HEK293T (cell line): Measurements from ENCODE around the gene PSENEN.

Experiments
- CTCF ChIA-PET: fragments of 350-600 bp; formaldehyde crosslinking; extraction: SDS; loops from one replicate; lab custom pipeline; 2021; ENCODE audit warnings: antibody characterized with exemption, inconsistent platforms; lab: Yijun Ruan, JAX
- POLR2A ChIA-PET: fragments of 350-600 bp; formaldehyde crosslinking; extraction: SDS; loops from one replicate; lab custom pipeline; 2020; ENCODE audit warnings: antibody characterized with exemption, inconsistent platforms; lab: Yijun Ruan, JAX
- DNase-seq: peaks from one replicate; pipeline ENCODE4 v3.0.0; 2012; ENCODE audit warnings: mixed read lengths; ENCODE audit errors: extremely low spot score
- ARNT ChIP-seq: fragments of 450-650 bp; IDR thresholded peaks from 2 replicates; pipeline ENCODE4 v1.6.1; 2017; ENCODE audit warnings: mild to moderate bottlenecking
- BHLHE40 ChIP-seq: fragments of 450-650 bp; IDR thresholded peaks from 2 replicates; pipeline ENCODE4 v1.6.1; 2016; ENCODE audit warnings: mild to moderate bottlenecking, moderate library complexity, borderline replicate concordance
- CTBP1 ChIP-seq: fragments of 450-650 bp; IDR thresholded peaks from 2 replicates; pipeline ENCODE4 v1.6.1; 2016; ENCODE audit warnings: borderline replicate concordance
- ELF4 ChIP-seq: fragments of 450-650 bp; IDR thresholded peaks from 2 replicates; pipeline ENCODE4 v1.6.1; 2017; ENCODE audit warnings: antibody characterized with exemption
- FOXA1 ChIP-seq: fragments of 450-650 bp; IDR thresholded peaks from 2 replicates; pipeline ENCODE4 v1.6.1; 2016; ENCODE audit warnings: mild to moderate bottlenecking
- FOXK2 ChIP-seq: fragments of 450-650 bp; IDR thresholded peaks from 2 replicates; pipeline ENCODE4 v1.6.1; 2016; ENCODE audit warnings: mild to moderate bottlenecking
- FOXM1 ChIP-seq: fragments of 450-650 bp; IDR thresholded peaks from 2 replicates; pipeline ENCODE4 v1.6.1; 2017; ENCODE audit warnings: mild to moderate bottlenecking, borderline replicate concordance
- HDGF ChIP-seq: fragments of 450-650 bp; IDR thresholded peaks from 2 replicates; pipeline ENCODE4 v1.6.1; 2017; ENCODE audit warnings: antibody characterized with exemption, borderline replicate concordance
- L3MBTL2 ChIP-seq: fragments of 450-650 bp; conservative IDR thresholded peaks from 2 replicates; pipeline ENCODE4 v1.6.1; 2016; ENCODE audit warnings: mild to moderate bottlenecking
- LEF1 ChIP-seq: fragments of 450-650 bp; IDR thresholded peaks from 2 replicates; pipeline ENCODE4 v1.6.1; 2017; ENCODE audit warnings: mild to moderate bottlenecking, borderline replicate concordance
- NFRKB ChIP-seq: fragments of 450-650 bp; IDR thresholded peaks from 2 replicates; pipeline ENCODE4 v1.6.1; 2016; ENCODE audit warnings: mild to moderate bottlenecking, moderate library complexity
- PKNOX1 ChIP-seq: fragments of 450-650 bp; IDR thresholded peaks from 2 replicates; pipeline ENCODE4 v1.6.1; 2016
- SP1 ChIP-seq: fragments of 450-650 bp; IDR thresholded peaks from 2 replicates; pipeline ENCODE4 v1.6.1; 2017
- SUZ12 ChIP-seq: fragments of 450-650 bp; IDR thresholded peaks from 2 replicates; pipeline ENCODE4 v1.6.1; 2016; ENCODE audit warnings: mild to moderate bottlenecking
- TARDBP ChIP-seq: fragments of 450-650 bp; IDR thresholded peaks from 2 replicates; pipeline ENCODE4 v1.6.1; 2016
- ZNF384 ChIP-seq: fragments of 450-650 bp; IDR thresholded peaks from 2 replicates; pipeline ENCODE4 v1.6.1; 2016

PSENEN gene

GRCh38 chr19:35731353-35731752 lies 14.1 kb upstream of the PSENEN start:
- ChIA-PET CTCF (no interaction called here), POLR2A (interaction anchor here (1.5 to 2.5 kb wide), 2 partner anchors 9 to 14 kb away, joined by 6 to 7 read pairs; partner anchors contain the start of genes PSENEN and U2AF1L4)

GRCh38 chr19:35731779-35732405 lies 13.6 kb upstream of the PSENEN start:
- ChIA-PET CTCF (no interaction called here), POLR2A (interaction anchor here (1.5 to 2.5 kb wide), 2 partner anchors 9 to 13 kb away, joined by 6 to 7 read pairs; partner anchors contain the start of genes PSENEN and U2AF1L4)
- no peak for DNase-seq
- no peak for TF ChIP-seq BHLHE40
- TF ChIP-seq FOXA1 = no peak
- TF ChIP-seq ARNT = no peak
- TF ChIP-seq ZNF384 = no peak
- no peak for TF ChIP-seq LEF1
- TF ChIP-seq NFRKB = no peak

More at GRCh38 chr19:35731353-35731752, 14.1 kb upstream of the PSENEN start:
- no peak for DNase-seq
- TF ChIP-seq ARNT (no peak), TARDBP (no peak), FOXM1 (no peak), L3MBTL2 (no peak), ZNF384 (no peak), PKNOX1 (no peak), LEF1 (no peak), CTBP1 (no peak), ELF4 (no peak), SP1 (no peak), SUZ12 (no peak), FOXK2 (no peak), FOXA1 (no peak), BHLHE40 (no peak), NFRKB (no peak), HDGF (no peak)

GRCh38 chr19:35732540-35733179 lies 12.8 kb upstream of the PSENEN start:
- POLR2A ChIA-PET = interaction anchor here (0.9 kb wide), 1 partner anchor 9 kb away, joined by 3 read pairs; no protein-coding TSS in a partner anchor
- CTCF ChIA-PET = no interaction called here
- DNase-seq = no peak
- no peak for TF ChIP-seq FOXM1
- TF ChIP-seq SP1 = no peak
- no peak for TF ChIP-seq BHLHE40

GRCh38 chr19:35733180-35734125 lies 12.0 kb upstream of the PSENEN start:
- POLR2A ChIA-PET = interaction anchor here (0.9 to 1.7 kb wide), 2 partner anchors 10 to 15 kb away, joined by 3 to 5 read pairs; partner anchors contain the start of gene LIN37
- DNase-seq = no peak
- CTCF ChIA-PET = no interaction called here
- no peak for TF ChIP-seq HDGF
- no peak for TF ChIP-seq FOXK2

- POLR2A ChIA-PET = interaction anchor here (1.7 kb wide), 1 partner anchor 14 kb away, joined by 5 read pairs; the partner anchor contains the start of gene LIN37
Measured at GRCh38 chr19:35734273-35734672, 11.2 kb upstream of the PSENEN start.

GRCh38 chr19:35734889-35735288 lies 10.6 kb upstream of the PSENEN start:
- no peak for DNase-seq
- ChIA-PET POLR2A (interaction anchor here (1.7 kb wide), 1 partner anchor 13 kb away, joined by 5 read pairs; the partner anchor contains the start of gene LIN37), CTCF (no interaction called here)
- no peak for TF ChIP-seq NFRKB
- no peak for TF ChIP-seq FOXA1

More at GRCh38 chr19:35734273-35734672, 11.2 kb upstream of the PSENEN start:
- TF ChIP-seq SUZ12 (no peak), ZNF384 (no peak), ARNT (no peak), FOXK2 (no peak), L3MBTL2 (no peak)
- CTCF ChIA-PET = no interaction called here
- DNase-seq = no peak
